ENCODE measurements around the gene NTMT2. TPM values are rescaled to one million over a fixed set of nuclear protein-coding genes. Genes with fewer than 3 reads are reported as not detected.

NTMT2 gene
- total RNA-seq, 1 experiment from 2014 or later = not detected

GRCh38 chr1:170210142-170210541 lies 64.4 kb downstream of the NTMT2 start:
- Histone ChIP-seq H3K36me3 (ENCODE audit: control insufficient read depth, insufficient read depth, low read length) (no peaks in the 10 kb centered on the region), H3K4me3 (ENCODE audit: low read depth in 2 of 2, low read length in 2 of 2) (no peak overlapping the region), H3K4me1 (ENCODE audit: control insufficient read depth, insufficient read depth, low read length) (no peaks in the 10 kb centered on the region), H3K9me3 (ENCODE audit: control insufficient read depth, insufficient read depth, low read depth, low read length) (no peaks in the 10 kb centered on the region), H3K27ac (ENCODE audit: low read length) (no peak overlapping the region), H3K27me3 (ENCODE audit: control insufficient read depth, insufficient read depth, low read length) (no peaks in the 10 kb centered on the region)
- in situ Hi-C loops (cut with HindIII; ENCODE audit: low pct_unique_long_range_greater_than_20kb, low sequenced_read_pairs) (no loop called here), intact Hi-C loops (cut with micrococcal nuclease; ENCODE audit: unreplicated experiment) (no loop called here)
- no peak for DNase-seq (ENCODE audit: low read depth, low spot score)
- BruUV-seq (replicated peaks) = no TSS peak
- ChIA-PET POLR2A (no interaction called here), CTCF (no interaction called here)
- TF ChIP-seq, protein P1, sequence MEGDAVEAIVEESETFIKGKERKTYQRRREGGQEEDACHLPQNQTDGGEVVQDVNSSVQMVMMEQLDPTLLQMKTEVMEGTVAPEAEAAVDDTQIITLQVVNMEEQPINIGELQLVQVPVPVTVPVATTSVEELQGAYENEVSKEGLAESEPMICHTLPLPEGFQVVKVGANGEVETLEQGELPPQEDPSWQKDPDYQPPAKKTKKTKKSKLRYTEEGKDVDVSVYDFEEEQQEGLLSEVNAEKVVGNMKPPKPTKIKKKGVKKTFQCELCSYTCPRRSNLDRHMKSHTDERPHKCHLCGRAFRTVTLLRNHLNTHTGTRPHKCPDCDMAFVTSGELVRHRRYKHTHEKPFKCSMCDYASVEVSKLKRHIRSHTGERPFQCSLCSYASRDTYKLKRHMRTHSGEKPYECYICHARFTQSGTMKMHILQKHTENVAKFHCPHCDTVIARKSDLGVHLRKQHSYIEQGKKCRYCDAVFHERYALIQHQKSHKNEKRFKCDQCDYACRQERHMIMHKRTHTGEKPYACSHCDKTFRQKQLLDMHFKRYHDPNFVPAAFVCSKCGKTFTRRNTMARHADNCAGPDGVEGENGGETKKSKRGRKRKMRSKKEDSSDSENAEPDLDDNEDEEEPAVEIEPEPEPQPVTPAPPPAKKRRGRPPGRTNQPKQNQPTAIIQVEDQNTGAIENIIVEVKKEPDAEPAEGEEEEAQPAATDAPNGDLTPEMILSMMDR (IDR thresholded peaks at IDR 0.05) = no peak
- no peak for ATAC-seq

DNA sequence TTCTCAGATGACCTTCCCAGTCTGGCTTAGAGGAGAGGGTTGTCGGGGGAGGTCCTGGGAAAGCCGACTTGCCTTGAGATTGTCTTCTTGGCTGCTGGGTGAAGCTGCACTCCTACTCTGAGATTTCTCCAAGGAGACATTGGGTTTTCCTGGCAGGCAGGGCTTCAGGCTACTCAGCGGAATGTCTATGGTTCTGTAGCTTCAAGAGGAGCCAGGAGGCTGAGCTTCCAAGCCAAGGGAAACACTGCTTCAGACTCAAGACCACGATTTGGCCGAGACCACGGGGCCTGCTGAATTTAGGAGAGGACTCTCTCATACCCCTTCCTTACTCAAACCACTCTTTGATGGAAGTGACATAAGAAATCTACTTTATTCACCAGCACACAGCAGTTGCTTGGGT lies 67.8 kb downstream of the NTMT2 start:
- DNase-seq (ENCODE audit: low read depth, low spot score) (no peak), ATAC-seq (no peak)
- ChIA-PET POLR2A (no interaction called here), CTCF (no interaction called here)
- no peak overlapping the region for H3K27ac ChIP-seq (ENCODE audit: low read length)
- BruUV-seq (replicated peaks) = no TSS peak
- H3K4me1 ChIP-seq (ENCODE audit: control insufficient read depth, insufficient read depth, low read length) = no peaks in the 10 kb centered on the region
- H3K36me3 ChIP-seq (ENCODE audit: control insufficient read depth, insufficient read depth, low read length) = no peaks in the 10 kb centered on the region
- intact Hi-C loops (cut with micrococcal nuclease; ENCODE audit: unreplicated experiment) = no loop called here
- H3K9me3 ChIP-seq (ENCODE audit: control insufficient read depth, insufficient read depth, low read depth, low read length) = no peaks in the 10 kb centered on the region
- in situ Hi-C loops (cut with HindIII; ENCODE audit: low pct_unique_long_range_greater_than_20kb, low sequenced_read_pairs) = no loop called here
- TF ChIP-seq TCF7L2 (IDR thresholded peaks at IDR 0.05; ENCODE audit: low read depth, low read length) = no peak
- no peak for TF ChIP-seq SIN3A (IDR thresholded peaks at IDR 0.05; ENCODE audit: borderline replicate concordance, insufficient read depth, low read depth, low read length)
- no peak for TF ChIP-seq POLR2AphosphoS5 (IDR thresholded peaks at IDR 0.05; ENCODE audit: low read depth, low read length)
- TF ChIP-seq, protein P1 (IDR thresholded peaks at IDR 0.05) = no peak
- TF ChIP-seq, protein P2, sequence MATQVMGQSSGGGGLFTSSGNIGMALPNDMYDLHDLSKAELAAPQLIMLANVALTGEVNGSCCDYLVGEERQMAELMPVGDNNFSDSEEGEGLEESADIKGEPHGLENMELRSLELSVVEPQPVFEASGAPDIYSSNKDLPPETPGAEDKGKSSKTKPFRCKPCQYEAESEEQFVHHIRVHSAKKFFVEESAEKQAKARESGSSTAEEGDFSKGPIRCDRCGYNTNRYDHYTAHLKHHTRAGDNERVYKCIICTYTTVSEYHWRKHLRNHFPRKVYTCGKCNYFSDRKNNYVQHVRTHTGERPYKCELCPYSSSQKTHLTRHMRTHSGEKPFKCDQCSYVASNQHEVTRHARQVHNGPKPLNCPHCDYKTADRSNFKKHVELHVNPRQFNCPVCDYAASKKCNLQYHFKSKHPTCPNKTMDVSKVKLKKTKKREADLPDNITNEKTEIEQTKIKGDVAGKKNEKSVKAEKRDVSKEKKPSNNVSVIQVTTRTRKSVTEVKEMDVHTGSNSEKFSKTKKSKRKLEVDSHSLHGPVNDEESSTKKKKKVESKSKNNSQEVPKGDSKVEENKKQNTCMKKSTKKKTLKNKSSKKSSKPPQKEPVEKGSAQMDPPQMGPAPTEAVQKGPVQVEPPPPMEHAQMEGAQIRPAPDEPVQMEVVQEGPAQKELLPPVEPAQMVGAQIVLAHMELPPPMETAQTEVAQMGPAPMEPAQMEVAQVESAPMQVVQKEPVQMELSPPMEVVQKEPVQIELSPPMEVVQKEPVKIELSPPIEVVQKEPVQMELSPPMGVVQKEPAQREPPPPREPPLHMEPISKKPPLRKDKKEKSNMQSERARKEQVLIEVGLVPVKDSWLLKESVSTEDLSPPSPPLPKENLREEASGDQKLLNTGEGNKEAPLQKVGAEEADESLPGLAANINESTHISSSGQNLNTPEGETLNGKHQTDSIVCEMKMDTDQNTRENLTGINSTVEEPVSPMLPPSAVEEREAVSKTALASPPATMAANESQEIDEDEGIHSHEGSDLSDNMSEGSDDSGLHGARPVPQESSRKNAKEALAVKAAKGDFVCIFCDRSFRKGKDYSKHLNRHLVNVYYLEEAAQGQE (IDR thresholded peaks at IDR 0.05; ENCODE audit: insufficient read depth in 1 of 2, low read depth in 2 of 2, low read length in 1 of 2) = no peak
- no peaks in the 10 kb centered on the region for H3K27me3 ChIP-seq (ENCODE audit: control insufficient read depth, insufficient read depth, low read length)
- H3K4me3 ChIP-seq (ENCODE audit: low read depth in 2 of 2, low read length in 2 of 2) = no peak overlapping the region

Data from Panc1 (cell line).